NB4 (cell line): ENCODE results near the gene DPYD.

ENCODE experiments used
- CTCF ChIP-seq: IDR thresholded peaks from one replicate; pipeline ENCODE4 v1.5.1; 2012; ENCODE audit warnings: low read depth, low read length
- MAX ChIP-seq: IDR thresholded peaks from 2 replicates; pipeline ENCODE4 v1.6.1; 2011; ENCODE audit warnings: low read depth, low read length
- MYC ChIP-seq: IDR thresholded peaks from 2 replicates; pipeline ENCODE4 v1.6.1; 2011; ENCODE audit warnings: low read depth, low read length
- POLR2A ChIP-seq: IDR thresholded peaks from 2 replicates; pipeline ENCODE4 v1.6.1; 2011; ENCODE audit warnings: mild to moderate bottlenecking; ENCODE audit not compliant: insufficient read length; ENCODE audit errors: extremely low read depth

GRCh38 chr1:97913506-97914139 lies 7.2 kb downstream of the DPYD start:
- TF ChIP-seq POLR2A (no peak), MAX (no peak), CTCF (no peak), MYC (no peak)
